ENCODE results near the gene CXCL16.

Gene CXCL16

DNA sequence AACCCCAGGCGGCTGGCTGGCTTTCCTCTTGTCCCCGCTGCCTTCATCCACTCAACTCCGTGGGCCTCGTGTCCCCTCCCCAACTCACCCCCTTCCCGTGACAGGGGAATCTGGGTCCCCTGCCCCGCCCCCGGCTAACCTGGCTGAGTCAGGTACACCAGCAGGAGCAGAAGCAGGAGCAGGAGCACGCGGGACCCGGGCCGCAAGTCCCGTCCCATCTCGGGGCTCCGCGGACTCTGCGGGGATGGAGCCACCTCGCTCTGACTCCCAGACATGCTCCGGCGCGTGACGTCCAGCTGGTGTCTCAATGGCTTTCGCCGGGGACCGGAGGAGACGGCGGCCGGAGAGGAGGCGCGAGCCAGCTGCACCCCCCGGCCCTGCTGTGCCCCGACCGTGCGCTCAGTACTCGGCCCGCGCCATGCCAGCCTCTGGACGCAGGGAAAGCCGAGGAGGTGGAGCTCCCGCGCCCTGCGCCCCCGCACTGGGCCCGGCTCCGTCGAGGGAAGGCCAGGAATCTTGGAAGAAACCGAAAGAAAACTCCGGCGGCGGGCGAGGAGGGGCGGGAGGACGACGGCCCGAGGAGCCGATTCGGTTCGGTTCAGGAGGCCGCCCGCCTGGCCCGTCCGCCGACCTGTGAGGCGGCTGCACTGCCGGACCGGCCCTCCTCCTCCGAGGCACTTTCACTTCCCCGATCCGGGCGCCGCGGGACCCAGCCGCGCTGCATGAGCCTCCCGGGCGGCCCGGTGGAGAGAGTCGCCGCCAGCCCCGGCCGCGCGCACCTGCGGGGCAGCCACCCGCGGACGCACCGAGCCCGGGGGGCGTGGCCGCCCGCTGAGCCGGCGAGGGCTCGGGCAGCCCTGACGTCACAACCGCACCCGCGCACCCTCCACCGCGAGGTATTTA is at the start of gene CXCL16, which contains the start of gene ZMYND15:
TSS of gene CXCL16 (minus strand) at position 807 of the 903 bp plus-strand sequence. CDS start at position 218, 589 bp downstream.
TSS of gene ZMYND15 (plus strand) at position 712 of the 903 bp plus-strand sequence. CDS start 716 bp downstream, outside the sequence.
- peak; percentile 91 for DNase-seq (ENCODE audit: low spot score)

- no peak for DNase-seq (ENCODE audit: low spot score)
These were observed 49.3 kb upstream of the CXCL16 start, which contains the start of gene GLTPD2 for GRCh38 chr17:4788807-4789700. TSS of gene GLTPD2 (plus strand) at chr17:4788964. CDS start at chr17:4789012, 48 bp downstream.

GRCh38 chr17:4788159-4788806 is 48.6 kb upstream of the CXCL16 start:
- no peak for DNase-seq (ENCODE audit: low spot score)

DNA sequence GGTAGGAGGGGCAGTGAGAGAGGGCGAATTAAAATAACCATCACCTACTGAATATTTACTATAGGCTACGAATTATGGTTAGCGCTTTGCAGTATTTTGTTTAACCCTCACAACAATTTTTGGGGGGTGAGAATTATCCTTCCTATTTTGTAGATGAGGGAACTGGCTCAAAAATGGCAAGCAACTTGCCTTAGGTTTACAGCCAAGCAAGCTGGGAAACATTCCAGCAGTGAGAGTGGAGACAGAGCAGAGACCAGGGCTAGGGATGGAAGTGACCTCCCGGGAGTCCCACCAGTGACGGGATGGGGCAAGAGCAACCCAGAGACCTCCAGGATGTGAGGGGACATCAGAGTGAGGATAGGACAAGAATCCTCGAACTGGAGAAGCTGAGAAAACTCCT is 46.8 kb upstream of the CXCL16 start:
- no peak for DNase-seq (ENCODE audit: low spot score)

GRCh38 chr17:4786106-4786511 is 46.4 kb upstream of the CXCL16 start, which contains the start of gene VMO1:
TSS of gene VMO1 (minus strand) at chr17:4786364. CDS start at chr17:4786352, 12 bp downstream.
- no peak for DNase-seq (ENCODE audit: low spot score)

DNA sequence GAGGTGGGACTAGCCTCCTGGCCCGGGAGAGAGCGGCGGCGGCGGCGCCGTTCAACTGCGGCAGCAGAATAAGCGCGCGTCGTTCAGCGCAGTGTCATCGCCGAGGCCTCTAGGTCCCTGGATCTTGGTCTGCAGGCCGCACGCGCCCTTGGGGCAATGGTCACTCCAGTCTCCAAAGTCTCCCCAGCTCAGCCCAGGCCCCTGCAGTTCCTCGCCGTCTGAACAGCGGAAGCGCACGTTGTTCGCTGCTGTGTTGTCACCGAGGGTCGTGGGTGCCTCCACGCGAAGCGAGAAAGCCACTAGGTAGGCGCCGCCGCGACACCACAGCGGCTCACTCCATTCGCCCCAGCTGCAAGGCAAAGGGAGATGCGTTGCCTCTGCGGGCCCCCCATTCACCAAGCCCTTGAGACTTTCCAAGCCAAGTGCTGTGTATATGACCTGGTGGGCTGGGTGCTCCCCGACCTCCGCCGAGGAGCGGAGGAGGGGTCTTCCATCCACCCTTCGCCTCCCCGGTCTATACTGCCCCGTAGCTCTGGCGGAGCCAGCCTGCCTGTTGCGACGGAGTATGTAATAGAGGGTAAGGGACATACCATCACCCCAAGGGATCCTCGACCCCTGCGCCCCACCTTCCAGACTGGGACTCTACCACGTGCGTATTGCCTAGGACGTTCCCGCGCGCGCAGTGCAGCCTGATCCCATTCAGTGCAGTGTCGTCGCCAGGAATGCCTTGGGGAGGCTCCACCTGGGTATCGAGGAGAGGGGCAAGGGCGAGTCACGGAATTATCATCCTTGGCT is 45.8 kb upstream of the CXCL16 start:
- no peak for DNase-seq (ENCODE audit: low spot score)

- DNase-seq (ENCODE audit: low spot score): no peak
These were observed 42.9 kb upstream of the CXCL16 start for GRCh38 chr17:4782652-4783051.

GRCh38 chr17:4780325-4780955 is 40.7 kb upstream of the CXCL16 start:
- DNase-seq (ENCODE audit: low spot score): no peak

DNA sequence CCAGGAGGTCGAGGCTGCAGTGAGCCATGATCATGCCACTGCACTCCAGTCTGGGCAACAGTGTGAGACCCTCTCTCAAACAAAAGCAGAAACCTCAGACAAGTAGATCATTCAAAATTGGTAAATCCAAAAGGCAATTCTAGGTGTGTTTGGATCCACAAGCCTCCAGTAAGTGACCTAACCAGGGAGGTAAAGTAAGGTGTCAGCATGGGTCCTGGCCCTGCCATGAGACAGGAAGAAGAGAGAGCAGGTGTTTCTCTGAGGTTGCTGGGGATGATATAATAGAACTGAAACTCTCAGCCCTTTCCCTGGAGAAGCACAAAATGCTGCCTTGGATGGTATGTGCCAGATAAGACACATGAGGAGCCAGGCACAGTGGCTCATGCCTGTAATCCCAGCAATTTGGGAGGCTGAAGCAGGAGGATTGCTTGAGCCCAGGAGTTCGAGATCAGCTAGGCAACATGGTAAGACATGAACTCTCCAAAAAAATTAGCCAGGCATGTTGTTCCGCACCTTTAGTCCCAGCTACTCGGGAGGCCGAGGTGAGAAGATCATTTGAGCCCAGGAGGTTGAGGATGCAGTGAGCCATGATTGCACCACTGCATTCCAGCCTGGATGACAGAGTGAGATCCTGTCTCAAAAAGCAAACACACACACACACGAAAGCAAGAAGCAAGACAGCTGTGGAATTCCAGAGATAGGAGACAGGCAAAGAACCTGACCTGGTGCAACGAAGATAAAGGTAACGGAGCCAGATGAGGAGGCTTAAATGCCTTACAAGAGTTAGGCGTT is 38.4 kb upstream of the CXCL16 start:
- no peak for DNase-seq (ENCODE audit: low spot score)

GRCh38 chr17:4772235-4772613 is 32.5 kb upstream of the CXCL16 start:
- DNase-seq (ENCODE audit: low spot score): no peak

DNA sequence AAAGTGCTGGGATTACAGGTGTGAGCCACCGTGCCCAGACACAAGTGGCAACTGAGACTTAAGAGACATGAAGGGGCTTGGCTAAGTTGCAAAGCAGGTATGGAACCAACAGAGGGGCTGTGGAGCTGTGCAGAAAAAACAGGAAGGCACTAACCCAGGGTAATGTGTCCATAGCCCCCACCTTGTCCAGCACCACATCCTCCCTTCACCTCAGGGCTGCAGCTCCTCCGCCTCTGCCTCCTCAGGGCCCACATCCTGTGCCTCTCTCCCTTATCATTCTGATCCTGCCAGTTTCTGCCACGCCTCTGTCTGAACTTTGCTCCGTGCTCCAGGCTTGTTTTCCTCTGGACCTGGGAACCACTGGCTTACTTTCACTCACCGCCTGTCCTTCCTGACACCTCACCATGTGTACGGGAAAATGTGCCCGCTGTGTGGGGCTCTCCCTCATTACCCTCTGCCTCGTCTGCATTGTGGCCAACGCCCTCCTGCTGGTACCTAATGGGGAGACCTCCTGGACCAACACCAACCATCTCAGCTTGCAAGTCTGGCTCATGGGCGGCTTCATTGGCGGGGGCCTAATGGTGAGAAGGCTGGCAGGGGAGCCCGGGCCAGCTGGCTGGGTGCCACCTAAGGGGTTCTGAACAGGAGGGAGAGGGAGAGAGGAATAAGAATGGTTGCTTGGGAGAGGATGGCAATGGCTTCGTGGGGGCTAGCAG is 31.9 kb upstream of the CXCL16 start, which contains the start of gene TM4SF5:
TSS of gene TM4SF5 (plus strand) at position 368 of the 716 bp plus-strand sequence. CDS start at position 405, 37 bp downstream.
- no peak for DNase-seq (ENCODE audit: low spot score)

DNA sequence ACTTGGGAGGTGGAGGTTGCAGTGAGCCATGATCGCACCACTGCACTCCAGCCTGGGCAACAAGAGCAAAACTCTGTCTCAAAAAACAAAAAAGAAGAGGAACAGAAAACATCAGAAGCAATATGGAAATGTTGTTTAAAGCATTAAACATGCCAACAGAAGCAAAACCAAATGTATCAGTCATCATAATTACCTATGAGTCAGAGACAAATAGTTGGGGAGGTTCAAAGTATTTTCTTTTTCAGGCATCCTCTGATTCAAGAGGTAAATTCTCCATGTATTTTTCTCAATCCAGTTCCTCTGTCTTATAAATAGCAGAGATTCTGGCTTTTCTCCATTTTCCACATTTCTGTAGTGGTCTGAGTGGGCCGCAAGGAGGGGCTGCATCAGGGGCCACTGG is 29.9 kb upstream of the CXCL16 start:
- no peak for DNase-seq (ENCODE audit: low spot score)

- no peak for DNase-seq (ENCODE audit: low spot score)
These were observed 28.6 kb upstream of the CXCL16 start for GRCh38 chr17:4768298-4768697.

GRCh38 chr17:4766723-4767122 is 27.0 kb upstream of the CXCL16 start:
- DNase-seq (ENCODE audit: low spot score): no peak

DNA sequence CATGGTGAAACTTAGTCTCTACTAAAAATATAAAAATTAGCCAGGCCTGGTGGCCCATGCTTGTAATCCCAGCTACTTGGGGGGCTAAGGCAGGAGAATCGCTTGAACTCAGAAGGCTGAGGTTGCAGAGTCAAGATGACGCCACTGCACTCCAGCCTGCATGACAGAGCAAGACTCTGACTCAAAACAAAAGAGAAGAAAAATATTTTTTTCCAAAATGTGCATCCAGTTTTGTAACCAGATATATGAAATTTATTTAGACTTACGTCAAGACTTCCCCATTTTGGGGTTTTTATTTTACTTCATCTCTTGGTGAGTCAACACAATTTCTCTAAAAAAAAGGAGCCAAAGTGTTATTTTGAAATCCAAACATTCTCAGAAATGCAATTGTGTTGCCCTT is 26.5 kb upstream of the CXCL16 start:
- DNase-seq (ENCODE audit: low spot score): no peak

GRCh38 chr17:4764595-4764994 is 24.9 kb upstream of the CXCL16 start:
- DNase-seq (ENCODE audit: low spot score): no peak

DNA sequence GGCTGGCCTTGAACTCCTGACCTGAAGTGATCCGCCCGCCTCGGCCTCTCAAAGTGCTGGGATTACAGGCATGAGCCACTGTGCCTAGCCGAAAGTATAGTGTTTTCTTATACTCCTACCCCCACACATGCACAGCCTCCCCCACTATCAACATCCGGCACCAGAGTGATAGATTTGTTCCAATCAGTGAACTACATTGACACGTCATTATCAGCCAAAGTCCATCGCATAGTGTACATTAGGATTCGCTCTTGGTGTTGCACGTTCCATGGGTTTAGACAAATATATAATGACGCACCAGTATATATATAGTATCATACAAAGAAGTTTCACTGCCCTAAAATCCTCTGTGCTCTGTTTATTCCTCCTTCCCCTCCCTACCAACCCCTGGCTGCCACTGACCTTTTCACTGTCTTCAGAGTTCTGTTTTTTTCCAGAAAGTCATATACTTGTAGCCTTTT is 20.1 kb upstream of the CXCL16 start:
- DNase-seq (ENCODE audit: low spot score): no peak

DNA sequence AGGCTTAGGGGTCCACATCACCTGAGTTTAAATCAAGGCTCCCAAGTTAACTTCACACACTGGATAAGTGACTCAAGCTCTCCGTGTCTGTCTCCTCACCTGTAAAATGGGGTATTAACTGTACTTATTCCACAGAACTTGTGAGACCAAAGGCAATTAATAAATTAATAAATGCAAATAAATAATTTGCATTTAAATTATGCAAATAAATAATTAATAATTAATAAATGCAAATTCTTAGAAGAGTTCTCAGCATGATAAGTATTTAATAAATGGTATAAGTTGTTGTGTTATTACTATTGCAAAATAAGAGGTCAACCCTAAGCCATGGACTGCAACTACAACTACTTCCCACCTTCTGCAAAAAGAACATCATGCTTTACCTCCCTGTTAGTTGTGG is 13.7 kb upstream of the CXCL16 start:
- no peak for DNase-seq (ENCODE audit: low spot score)

DNA sequence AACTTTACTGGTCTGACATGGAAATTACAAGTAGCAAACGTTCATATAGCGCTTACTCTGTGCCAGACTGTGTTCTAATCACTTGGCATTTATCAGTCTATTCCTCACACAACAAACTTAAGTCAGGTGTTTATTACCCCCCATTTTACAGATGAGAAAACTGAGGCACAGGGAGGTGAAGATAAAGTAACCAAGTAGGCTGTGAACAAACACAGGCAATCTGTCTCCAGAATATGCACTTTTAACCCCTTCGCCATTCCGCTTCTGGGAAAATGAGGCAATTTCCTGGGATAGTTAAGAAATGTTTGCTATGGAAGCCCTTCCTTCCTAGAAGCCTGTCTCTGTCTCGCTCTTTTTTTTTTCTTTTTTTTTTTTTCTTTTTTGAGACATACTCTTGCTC is 12.2 kb upstream of the CXCL16 start:
- no peak for DNase-seq (ENCODE audit: low spot score)

All from germinal center (tissue), 1 donor.